Measurements from ENCODE around the gene THRA. TPM values are rescaled to one million over a fixed set of nuclear protein-coding genes. Genes with fewer than 3 reads are reported as not detected.

Gene THRA
- total RNA-seq, 2 experiments from 2014 or later, result 12.9 to 13.1 TPM

DNA sequence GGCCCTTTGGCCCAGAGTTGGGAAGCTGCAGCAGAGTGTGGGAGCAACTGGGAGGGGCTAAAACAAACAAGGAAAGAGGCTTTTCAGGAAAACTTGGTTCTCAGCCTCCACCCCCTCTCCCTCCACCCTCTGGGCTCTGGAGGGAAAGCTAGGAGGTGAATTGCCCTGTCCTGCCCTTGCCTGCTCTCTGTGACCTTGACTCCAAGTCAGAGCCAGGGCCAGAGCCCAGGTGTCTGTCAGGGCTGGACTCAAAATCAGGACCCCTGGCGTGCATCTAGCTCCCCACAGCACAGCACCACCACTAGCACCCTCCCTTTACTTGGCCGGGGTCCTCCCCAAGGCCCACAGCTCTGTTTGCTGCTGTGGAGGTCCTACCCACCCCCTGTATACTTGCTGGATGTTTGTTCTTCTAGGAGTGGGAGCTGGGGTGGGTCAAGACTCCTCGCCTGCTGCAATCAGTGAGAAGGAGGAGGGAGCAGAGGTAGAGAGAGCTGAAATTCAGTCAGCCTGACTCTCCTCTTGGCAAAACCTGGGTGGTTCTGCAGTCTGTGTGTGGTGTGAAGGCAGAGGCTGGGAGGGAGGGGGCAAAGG, 40.4 kb downstream of the THRA start:
- Mint-ChIP-seq H3K27ac (peak overlapping the region; percentile 52), H3K4me1 (peaks cover 87% of the 10 kb centered on the region), H3K9me3 (ENCODE audit: low read depth) (no peaks in the 10 kb centered on the region), H3K4me3 (no peak overlapping the region), H3K27me3 (no peaks in the 10 kb centered on the region), H3K36me3 (ENCODE audit: low read depth) (peaks cover 7% of the 10 kb centered on the region)
- ATAC-seq, result no peak
- intact Hi-C loops (cut with DNase I, micrococcal nuclease), result loop anchor here in 1 of 2 experiments (10.0 kb wide), 1 partner anchor 698 kb away; the partner anchor contains the start of gene FBXL20
- no peak for DNase-seq
- ChIA-PET CTCF (interaction anchor here (0.6 to 11.1 kb wide), 8 partner anchors 9 to 233 kb away, joined by 3 to 156 read pairs (median 4); no protein-coding TSS in a partner anchor), POLR2A (no interaction called here)

- Mint-ChIP-seq H3K27me3 (no peaks in the 10 kb centered on the region), H3K9me3 (ENCODE audit: low read depth) (no peaks in the 10 kb centered on the region), H3K36me3 (ENCODE audit: low read depth) (peaks cover 1% of the 10 kb centered on the region), H3K4me3 (no peak overlapping the region), H3K27ac (peak overlapping the region; percentile 45), H3K4me1 (peaks cover 87% of the 10 kb centered on the region)
- POLR2A ChIA-PET, result interaction anchor here (0.6 kb wide), 1 partner anchor 36 kb away, joined by 3 read pairs; the partner anchor contains the start of gene CASC3
- DNase-seq, result no peak
- CTCF ChIA-PET, result interaction anchor here (0.7 to 11.1 kb wide), 6 partner anchors 9 to 232 kb away, joined by 3 to 156 read pairs (median 4); no protein-coding TSS in a partner anchor
- ATAC-seq, result no peak
- intact Hi-C loops (cut with DNase I, micrococcal nuclease), result loop anchor here in 1 of 2 experiments (10.0 kb wide), 1 partner anchor 699 kb away; the partner anchor contains the start of gene FBXL20
Observed at GRCh38 chr17:40103688-40104087, 40.9 kb downstream of the THRA start.

GRCh38 chr17:40104594-40105486, 42.1 kb downstream of the THRA start:
- intact Hi-C loops (cut with DNase I, micrococcal nuclease), result loop anchor here in 1 of 2 experiments (10.0 kb wide), 1 partner anchor 700 kb away; the partner anchor contains the start of gene FBXL20
- no peaks in the 10 kb centered on the region for H3K27me3 Mint-ChIP-seq
- H3K36me3 Mint-ChIP-seq (ENCODE audit: low read depth), result no peaks in the 10 kb centered on the region
- no peaks in the 10 kb centered on the region for H3K9me3 Mint-ChIP-seq (ENCODE audit: low read depth)
- DNase-seq (peak; percentile 56), ATAC-seq (peak; percentile 9)
- ChIA-PET POLR2A (interaction anchor here (0.7 kb wide), 1 partner anchor 390 kb away, joined by 3 read pairs; no protein-coding TSS in a partner anchor), CTCF (interaction anchor here (0.7 to 11.1 kb wide), 3 partner anchors 7 to 28 kb away, joined by 3 to 156 read pairs (median 3); no protein-coding TSS in a partner anchor)
- no peak overlapping the region for H3K4me3 Mint-ChIP-seq
- peak overlapping the region; percentile 53 for H3K27ac Mint-ChIP-seq
- peaks cover 91% of the 10 kb centered on the region for H3K4me1 Mint-ChIP-seq

DNA sequence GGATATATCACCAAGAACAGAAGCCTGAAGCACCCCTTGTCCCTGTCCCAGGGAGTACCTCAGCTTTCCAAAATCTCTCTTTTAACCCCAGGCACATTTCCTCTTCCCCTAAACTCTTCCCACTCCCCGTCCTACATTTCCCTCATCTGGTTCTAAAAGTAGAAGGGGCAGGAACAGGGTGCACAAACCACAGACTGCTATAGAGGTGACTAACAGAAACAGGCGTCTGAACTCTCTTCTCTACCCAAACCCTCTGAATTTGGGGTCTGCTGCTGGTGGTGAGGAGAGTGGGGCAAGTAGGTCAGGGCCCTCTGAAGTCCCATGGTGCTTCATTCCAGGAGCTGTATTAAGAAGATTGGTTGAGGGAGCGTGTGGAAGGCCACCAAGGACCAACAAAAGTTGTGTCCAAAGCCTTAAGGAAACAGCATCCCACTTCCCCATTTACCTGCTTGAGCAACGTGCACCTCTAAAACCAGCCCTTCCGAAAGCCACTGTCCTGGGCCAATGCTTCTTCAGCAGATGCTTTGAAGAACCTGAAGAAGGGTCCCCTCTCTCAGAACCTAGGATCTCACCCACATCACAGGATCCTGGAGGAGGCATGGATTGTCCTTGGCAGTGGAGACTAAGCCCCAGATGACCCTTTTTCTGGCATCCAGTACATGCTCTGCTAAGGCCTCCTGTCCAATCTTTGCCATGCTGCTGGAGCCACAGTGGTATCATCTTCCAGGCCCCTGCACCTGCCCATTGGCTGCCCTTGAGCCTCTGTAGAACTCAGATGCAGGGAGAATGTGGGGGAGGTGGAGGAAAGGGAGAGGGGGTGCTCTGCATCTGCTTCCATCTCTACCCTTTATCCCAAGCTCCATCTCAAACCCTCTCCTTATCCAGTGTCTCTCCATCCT, 43.3 kb downstream of the THRA start:
- ChIA-PET CTCF (interaction anchor here (1.0 to 1.5 kb wide), 4 partner anchors 30 to 98 kb away, joined by 4 to 7 read pairs (median 4); no protein-coding TSS in a partner anchor), POLR2A (no interaction called here)
- no peak for DNase-seq
- H3K27me3 Mint-ChIP-seq, result no peaks in the 10 kb centered on the region
- intact Hi-C loops (cut with DNase I, micrococcal nuclease), result loop anchor here in 1 of 2 experiments (10.0 kb wide), 1 partner anchor 701 kb away; the partner anchor contains the start of gene FBXL20
- no peaks in the 10 kb centered on the region for H3K36me3 Mint-ChIP-seq (ENCODE audit: low read depth)
- peak overlapping the region; percentile 24 for H3K27ac Mint-ChIP-seq
- no peaks in the 10 kb centered on the region for H3K9me3 Mint-ChIP-seq (ENCODE audit: low read depth)
- ATAC-seq, result no peak
- no peak overlapping the region for H3K4me3 Mint-ChIP-seq
- peaks cover 92% of the 10 kb centered on the region for H3K4me1 Mint-ChIP-seq

DNA sequence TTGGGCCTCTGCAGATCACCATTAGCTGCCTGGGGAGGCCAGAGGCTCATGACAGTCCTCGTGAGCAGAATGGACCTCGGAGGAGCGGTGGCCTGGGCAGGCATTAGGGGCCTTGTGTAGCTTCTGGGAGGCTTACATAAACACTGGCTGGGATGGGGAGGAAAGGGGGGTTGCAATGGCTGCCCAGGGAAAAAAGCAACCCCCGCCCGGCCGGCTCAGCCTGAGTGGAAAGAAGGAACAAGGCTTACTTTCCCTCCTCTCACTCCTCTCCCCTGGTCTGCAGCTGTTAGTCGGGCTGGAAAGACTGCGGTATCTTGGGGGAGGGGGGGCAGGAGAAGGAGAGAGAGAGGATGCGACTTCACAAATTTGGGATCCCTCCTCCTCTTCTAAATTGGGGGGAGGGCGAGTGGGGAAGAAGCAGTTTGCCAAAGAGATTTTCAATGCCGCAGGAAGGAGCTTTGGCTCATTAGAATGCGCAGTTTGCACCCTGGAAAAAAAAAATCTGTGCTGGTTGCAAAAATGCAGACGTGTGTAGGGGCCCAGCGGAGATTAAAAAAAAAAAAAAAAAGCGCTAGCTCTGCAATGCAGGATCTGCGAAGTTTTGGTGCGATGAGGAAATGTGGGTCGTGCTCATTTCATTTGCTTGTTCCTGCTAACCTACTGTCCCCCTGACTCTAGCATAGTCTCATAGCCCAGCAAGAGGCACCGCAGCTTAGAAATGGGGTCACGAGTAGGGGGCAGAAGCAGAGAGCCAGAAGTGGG, 44.2 kb downstream of the THRA start:
- Mint-ChIP-seq H3K27ac (peak overlapping the region; percentile 55), H3K27me3 (no peaks in the 10 kb centered on the region), H3K4me1 (peaks cover 92% of the 10 kb centered on the region), H3K36me3 (ENCODE audit: low read depth) (no peaks in the 10 kb centered on the region), H3K9me3 (ENCODE audit: low read depth) (no peaks in the 10 kb centered on the region), H3K4me3 (no peak overlapping the region)
- intact Hi-C loops (cut with DNase I, micrococcal nuclease), result loop anchor here in 1 of 2 experiments (10.0 kb wide), 1 partner anchor 702 kb away; the partner anchor contains the start of gene FBXL20
- CTCF ChIA-PET, result interaction anchor here (0.7 to 1.5 kb wide), 4 partner anchors 31 to 79 kb away, joined by 3 to 7 read pairs (median 4); no protein-coding TSS in a partner anchor
- ATAC-seq (no peak), DNase-seq (no peak)
- POLR2A ChIA-PET, result interaction anchor here (0.7 kb wide), 2 partner anchors 14 to 38 kb away, joined by 3 read pairs; no protein-coding TSS in a partner anchor

- peak overlapping the region; percentile 86 for H3K27ac Mint-ChIP-seq
- DNase-seq (no peak), ATAC-seq (no peak)
- H3K4me3 Mint-ChIP-seq, result peak overlapping the region; percentile 28
- ChIA-PET POLR2A (interaction anchor here (0.7 kb wide), 2 partner anchors 13 to 39 kb away, joined by 3 read pairs; no protein-coding TSS in a partner anchor), CTCF (interaction anchor here (0.7 to 1.5 kb wide), 3 partner anchors 32 to 80 kb away, joined by 3 to 7 read pairs (median 5); no protein-coding TSS in a partner anchor)
- H3K36me3 Mint-ChIP-seq (ENCODE audit: low read depth), result no peaks in the 10 kb centered on the region
- peaks cover 97% of the 10 kb centered on the region for H3K4me1 Mint-ChIP-seq
- intact Hi-C loops (cut with DNase I, micrococcal nuclease), result loop anchor here (1.0 to 10.0 kb wide), 2 partner anchors 7 to 703 kb away; partner anchors contain the start of genes FBXL20 (in 1 of the 2) and NR1D1 (in 1 of the 2)
- H3K9me3 Mint-ChIP-seq (ENCODE audit: low read depth), result no peaks in the 10 kb centered on the region
- H3K27me3 Mint-ChIP-seq, result no peaks in the 10 kb centered on the region
Observed at GRCh38 chr17:40107522-40108174, 44.9 kb downstream of the THRA start.

DNA sequence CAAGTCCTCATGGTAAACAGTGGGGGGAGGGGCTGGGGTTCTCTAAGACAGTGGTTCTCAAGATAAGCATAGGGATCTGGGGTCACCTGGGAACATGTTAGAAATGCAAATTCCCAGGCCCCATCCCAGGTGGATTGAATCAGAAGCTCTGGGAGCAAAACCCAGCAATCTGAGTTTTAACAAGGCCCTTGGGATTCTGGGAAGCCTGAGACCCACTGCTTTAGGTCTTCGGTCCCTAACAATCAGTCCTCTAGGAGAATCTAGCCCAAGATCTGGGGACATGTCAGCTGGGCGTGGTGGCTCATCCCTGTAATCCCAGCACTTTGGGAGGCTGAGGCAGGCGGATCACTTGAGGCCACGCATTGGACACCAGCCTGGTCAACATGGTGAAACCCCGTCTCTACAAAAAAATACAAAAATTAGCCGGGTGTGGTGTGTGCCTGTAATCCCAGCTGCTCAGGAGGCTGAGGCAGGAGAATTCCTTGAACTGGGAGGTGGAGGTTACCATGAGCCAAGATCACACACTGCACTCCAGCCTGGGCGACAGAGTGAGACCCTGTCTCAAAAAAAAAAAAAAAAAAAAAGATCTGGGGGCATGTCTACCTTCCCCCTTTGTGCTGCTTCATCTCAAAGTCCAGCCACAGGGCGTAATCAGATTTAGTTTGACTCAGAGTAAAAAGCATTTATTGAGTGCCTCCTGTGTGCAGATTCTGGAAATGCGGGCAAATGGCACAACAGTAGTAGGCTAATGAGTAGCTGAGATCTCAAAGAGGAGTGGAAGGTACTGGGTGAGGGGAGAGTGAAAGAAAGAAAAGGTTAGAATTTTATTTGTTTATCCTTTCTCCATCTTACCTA, 46.4 kb downstream of the THRA start:
- peak; percentile 67 for DNase-seq
- H3K27ac Mint-ChIP-seq, result no peak overlapping the region
- POLR2A ChIA-PET, result interaction anchor here (0.7 to 1.4 kb wide), 2 partner anchors 10 to 23 kb away, joined by 3 to 4 read pairs; no protein-coding TSS in a partner anchor

DNA sequence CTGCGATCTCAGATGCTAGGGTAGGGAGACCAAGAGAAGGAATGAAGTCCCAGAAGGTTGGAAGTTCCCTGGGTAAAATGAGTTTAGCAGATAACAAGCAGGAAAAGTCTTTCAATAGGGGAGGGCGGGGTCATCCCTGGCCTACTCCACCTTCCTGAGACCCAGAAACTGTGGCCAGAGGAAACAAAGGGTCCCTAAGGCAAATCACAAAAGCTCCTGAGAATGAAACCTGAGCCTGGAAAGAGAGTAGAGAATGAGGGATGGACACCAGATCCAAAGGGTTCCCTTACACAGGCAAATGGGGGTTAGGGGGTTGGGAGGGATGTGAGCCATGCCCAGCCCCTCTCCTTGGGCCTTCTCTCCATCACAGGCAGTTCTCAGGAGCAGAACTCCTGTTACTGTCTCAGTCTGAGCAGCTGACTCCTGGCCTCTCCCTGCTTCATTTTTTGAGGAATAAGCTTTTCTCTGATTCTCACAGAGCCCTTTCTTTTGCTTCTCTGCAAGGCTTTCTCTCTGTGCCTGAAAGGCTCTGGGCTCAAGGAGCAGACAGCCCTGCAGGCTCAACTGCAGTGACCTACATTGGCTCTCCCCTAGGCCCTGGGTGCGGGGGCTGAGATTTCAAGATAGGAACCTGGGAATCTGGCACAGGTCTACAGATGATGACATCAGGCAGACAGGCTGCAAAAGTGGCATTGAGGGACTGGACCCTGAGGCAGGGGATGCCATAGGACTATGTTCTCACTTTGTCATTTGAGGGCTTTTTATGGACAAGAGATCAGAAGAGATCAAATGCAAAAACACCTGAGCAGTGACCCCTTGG, 47.5 kb downstream of the THRA start:
- no peaks in the 10 kb centered on the region for H3K36me3 Mint-ChIP-seq (ENCODE audit: low read depth)
- H3K27me3 Mint-ChIP-seq, result no peaks in the 10 kb centered on the region
- ChIA-PET CTCF (interaction anchor here (0.6 to 6.8 kb wide), 15 partner anchors 10 to 122 kb away, joined by 3 to 156 read pairs (median 11); partner anchors contain the start of genes NR1D1 and WIPF2), POLR2A (interaction anchor here (1.4 kb wide), 1 partner anchor 11 kb away, joined by 4 read pairs; no protein-coding TSS in a partner anchor)
- no peak for ATAC-seq
- intact Hi-C loops (cut with DNase I, micrococcal nuclease), result loop anchor here (2.0 to 5.0 kb wide), 3 partner anchors 42 to 172 kb away; partner anchors contain the start of gene THRA (in 1 of the 2)
- peak overlapping the region; percentile 32 for H3K27ac Mint-ChIP-seq
- no peaks in the 10 kb centered on the region for H3K9me3 Mint-ChIP-seq (ENCODE audit: low read depth)
- no peak for DNase-seq
- H3K4me3 Mint-ChIP-seq, result no peak overlapping the region
- peaks cover 85% of the 10 kb centered on the region for H3K4me1 Mint-ChIP-seq

More for the DNA sequence above, 46.4 kb downstream of the THRA start:
- intact Hi-C loops (cut with DNase I, micrococcal nuclease), result loop anchor here (1.0 to 10.0 kb wide), 2 partner anchors 9 to 704 kb away; partner anchors contain the start of genes FBXL20 (in 1 of the 2) and NR1D1 (in 1 of the 2)
- Mint-ChIP-seq H3K9me3 (ENCODE audit: low read depth) (no peaks in the 10 kb centered on the region), H3K4me3 (no peak overlapping the region), H3K4me1 (peaks cover 95% of the 10 kb centered on the region), H3K36me3 (ENCODE audit: low read depth) (no peaks in the 10 kb centered on the region), H3K27me3 (no peaks in the 10 kb centered on the region)
- ATAC-seq, result no peak
- CTCF ChIA-PET, result interaction anchor here (0.6 to 6.8 kb wide), 9 partner anchors 9 to 123 kb away, joined by 3 to 156 read pairs (median 3); partner anchors contain the start of genes MED24 and NR1D1
